ENCODE results near the gene H6PD. TPM values are rescaled to one million over a fixed set of nuclear protein-coding genes. Genes with fewer than 3 reads are reported as not detected.

The H6PD gene
- total RNA-seq, 1 experiment from 2014 or later = 16.7 TPM

GRCh38 chr1:9201401-9202239 is 33.0 kb upstream of the H6PD start:
- Histone ChIP-seq H3K27me3 (no peaks in the 10 kb centered on the region), H3K9me3 (no peaks in the 10 kb centered on the region), H3K4me3 (peak overlapping the region; percentile 56), H3K36me3 (no peaks in the 10 kb centered on the region)
- DNase-seq = peak; percentile 74

DNA sequence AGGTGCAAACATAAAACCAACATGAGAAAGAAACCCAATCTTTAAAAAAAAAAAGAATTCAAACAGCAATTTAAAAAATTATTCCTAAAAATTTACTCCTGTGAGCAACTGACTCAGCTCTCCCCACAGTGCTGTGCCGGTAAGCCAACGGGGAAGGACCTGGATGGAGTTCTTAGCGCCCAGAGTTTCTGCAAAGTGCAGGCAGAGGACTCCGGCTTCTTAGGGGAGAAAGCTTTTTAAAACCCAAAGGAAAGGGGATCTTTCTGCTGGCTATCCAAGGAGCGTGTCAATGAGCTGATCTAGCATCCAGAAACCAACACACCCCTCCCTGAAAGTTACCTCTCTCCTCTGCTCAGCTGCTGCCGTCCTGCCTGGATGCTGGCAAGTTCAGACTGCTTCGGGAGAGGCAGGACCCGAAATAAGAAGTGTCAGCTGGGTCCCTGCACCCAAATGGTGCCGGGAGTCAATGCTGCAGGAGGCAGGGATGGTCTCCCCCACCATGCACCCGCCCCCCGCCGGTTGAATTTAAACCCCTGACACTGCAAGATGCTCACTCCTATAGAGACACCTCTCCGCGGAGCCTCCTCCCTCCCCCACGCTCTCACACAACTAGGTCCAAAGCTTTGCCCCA is 32.2 kb upstream of the H6PD start:
- H3K27me3 ChIP-seq = no peaks in the 10 kb centered on the region
- H3K4me3 ChIP-seq = peak overlapping the region; percentile 56
- DNase-seq = no peak
- H3K36me3 ChIP-seq = no peaks in the 10 kb centered on the region
- H3K9me3 ChIP-seq = no peaks in the 10 kb centered on the region

GRCh38 chr1:9203511-9203982 is 31.0 kb upstream of the H6PD start:
- Histone ChIP-seq H3K27me3 (no peaks in the 10 kb centered on the region), H3K9me3 (no peaks in the 10 kb centered on the region), H3K4me3 (no peak overlapping the region), H3K36me3 (no peaks in the 10 kb centered on the region)
- DNase-seq = no peak

- DNase-seq = no peak
- Histone ChIP-seq H3K9me3 (no peaks in the 10 kb centered on the region), H3K27me3 (no peaks in the 10 kb centered on the region), H3K36me3 (no peaks in the 10 kb centered on the region), H3K4me3 (no peak overlapping the region)
These were observed 30.3 kb upstream of the H6PD start for GRCh38 chr1:9204156-9204720.

DNA sequence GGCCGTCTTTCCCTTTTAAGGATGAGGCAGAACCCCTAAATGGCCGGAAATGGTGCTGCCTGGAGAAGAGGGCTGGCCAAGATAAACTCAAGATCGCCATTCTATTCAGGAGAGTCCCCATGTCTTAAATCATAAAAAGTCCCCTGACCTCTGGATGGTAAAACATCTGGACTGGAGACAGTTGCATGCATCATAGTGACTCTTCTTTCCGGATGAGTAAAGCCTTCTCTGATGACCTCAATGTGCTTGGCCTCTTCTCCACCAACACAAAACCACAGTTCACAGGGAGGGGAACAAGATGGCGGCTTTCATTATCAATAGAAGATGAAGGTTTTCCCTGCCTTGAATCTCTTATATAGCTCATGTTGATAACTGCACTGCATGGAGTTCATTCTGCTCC is 27.5 kb upstream of the H6PD start:
- H3K4me3 ChIP-seq = no peak overlapping the region
- no peaks in the 10 kb centered on the region for H3K9me3 ChIP-seq
- H3K27me3 ChIP-seq = no peaks in the 10 kb centered on the region
- DNase-seq = peak; percentile 58
- no peaks in the 10 kb centered on the region for H3K36me3 ChIP-seq

GRCh38 chr1:9207715-9208114 is 26.9 kb upstream of the H6PD start:
- Histone ChIP-seq H3K27me3 (no peaks in the 10 kb centered on the region), H3K9me3 (no peaks in the 10 kb centered on the region), H3K36me3 (no peaks in the 10 kb centered on the region), H3K4me3 (no peak overlapping the region)
- no peak for DNase-seq

DNA sequence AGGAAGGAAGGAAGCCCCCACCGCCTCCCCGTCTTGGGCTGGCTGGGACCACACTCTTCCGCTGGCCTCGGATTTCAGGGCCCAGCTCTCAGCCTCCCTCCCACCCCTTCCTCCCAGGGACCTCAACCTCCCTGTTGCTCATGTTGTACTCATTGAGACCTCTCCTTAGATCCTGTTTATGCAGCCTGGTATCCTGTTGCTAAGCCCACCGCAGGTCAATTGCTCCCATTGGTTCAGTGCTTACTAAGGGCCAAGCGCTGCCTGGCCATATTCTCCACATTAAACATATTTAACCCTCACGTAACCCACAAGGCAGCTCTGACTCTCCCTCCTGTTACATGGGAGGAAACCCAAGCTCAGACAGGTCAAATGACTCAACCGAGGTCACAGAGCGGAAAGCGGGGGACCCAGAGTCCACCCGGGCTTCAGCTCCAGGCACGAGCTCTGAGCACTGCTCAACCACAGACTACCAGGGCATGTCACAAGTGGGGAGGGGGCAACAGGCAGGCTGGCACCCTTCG is 23.2 kb upstream of the H6PD start:
- H3K4me3 ChIP-seq = no peak overlapping the region
- no peaks in the 10 kb centered on the region for H3K36me3 ChIP-seq
- DNase-seq = no peak
- H3K9me3 ChIP-seq = no peaks in the 10 kb centered on the region
- H3K27me3 ChIP-seq = no peaks in the 10 kb centered on the region

DNA sequence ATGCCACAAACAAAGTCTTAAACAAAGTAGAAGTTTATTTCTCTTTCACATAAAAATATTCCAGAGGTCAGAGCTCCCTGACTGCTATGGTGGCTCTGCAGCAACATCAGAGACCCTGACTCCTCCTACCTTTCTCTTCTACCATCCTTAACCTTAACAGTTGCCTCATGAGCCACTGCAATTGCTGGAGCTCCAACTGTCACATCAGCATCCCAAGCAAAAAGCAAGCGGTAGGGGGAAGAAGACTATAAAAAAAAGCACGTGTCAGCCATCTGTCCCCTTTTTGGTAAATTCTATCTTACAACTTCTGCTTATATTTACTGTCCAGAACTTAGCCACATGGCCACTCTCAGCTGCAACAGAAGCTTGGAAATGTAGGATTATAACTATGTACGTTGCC is 21.8 kb upstream of the H6PD start:
- no peaks in the 10 kb centered on the region for H3K27me3 ChIP-seq
- no peaks in the 10 kb centered on the region for H3K36me3 ChIP-seq
- no peak for DNase-seq
- no peak overlapping the region for H3K4me3 ChIP-seq
- H3K9me3 ChIP-seq = no peaks in the 10 kb centered on the region

- Histone ChIP-seq H3K4me3 (no peak overlapping the region), H3K36me3 (no peaks in the 10 kb centered on the region), H3K9me3 (no peaks in the 10 kb centered on the region), H3K27me3 (no peaks in the 10 kb centered on the region)
- no peak for DNase-seq
These were observed 20.6 kb upstream of the H6PD start for GRCh38 chr1:9213956-9214355.

DNA sequence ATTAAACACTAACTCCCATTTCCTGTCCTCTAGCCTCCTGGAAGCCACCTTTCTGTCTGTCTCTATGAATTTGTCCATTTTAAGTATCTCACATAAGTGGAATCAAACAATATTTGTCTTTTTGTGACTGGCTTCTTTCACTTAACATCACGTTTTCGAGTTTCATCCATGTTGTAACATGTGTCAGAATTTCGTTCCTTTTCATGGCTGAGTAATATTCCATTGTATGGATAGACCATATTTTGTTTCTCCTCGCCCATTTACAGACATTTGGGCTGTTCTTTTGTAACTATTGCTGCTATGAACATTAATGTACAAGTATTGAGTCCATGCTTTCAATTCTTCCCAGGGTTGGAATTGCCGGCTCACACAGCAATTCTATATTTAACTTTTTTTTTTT is 15.7 kb upstream of the H6PD start:
- DNase-seq = no peak
- no peak overlapping the region for H3K4me3 ChIP-seq
- no peaks in the 10 kb centered on the region for H3K36me3 ChIP-seq
- H3K9me3 ChIP-seq = no peaks in the 10 kb centered on the region
- H3K27me3 ChIP-seq = no peaks in the 10 kb centered on the region

GRCh38 chr1:9222846-9223625 is 11.5 kb upstream of the H6PD start:
- no peak overlapping the region for H3K4me3 ChIP-seq
- no peaks in the 10 kb centered on the region for H3K27me3 ChIP-seq
- H3K9me3 ChIP-seq = no peaks in the 10 kb centered on the region
- no peak for DNase-seq
- no peaks in the 10 kb centered on the region for H3K36me3 ChIP-seq

- Histone ChIP-seq H3K36me3 (no peaks in the 10 kb centered on the region), H3K27me3 (no peaks in the 10 kb centered on the region), H3K9me3 (no peaks in the 10 kb centered on the region), H3K4me3 (no peak overlapping the region)
- DNase-seq = no peak
These were observed 9.7 kb upstream of the H6PD start for GRCh38 chr1:9224664-9225410.

- Histone ChIP-seq H3K36me3 (no peaks in the 10 kb centered on the region), H3K27me3 (no peaks in the 10 kb centered on the region), H3K4me3 (no peak overlapping the region), H3K9me3 (no peaks in the 10 kb centered on the region)
- no peak for DNase-seq
These were observed 9.2 kb upstream of the H6PD start for GRCh38 chr1:9225411-9225785.

- DNase-seq = no peak
- H3K36me3 ChIP-seq = no peaks in the 10 kb centered on the region
- no peaks in the 10 kb centered on the region for H3K27me3 ChIP-seq
- no peaks in the 10 kb centered on the region for H3K9me3 ChIP-seq
- no peak overlapping the region for H3K4me3 ChIP-seq
These were observed 6.0 kb upstream of the H6PD start for GRCh38 chr1:9228609-9229008.

DNA sequence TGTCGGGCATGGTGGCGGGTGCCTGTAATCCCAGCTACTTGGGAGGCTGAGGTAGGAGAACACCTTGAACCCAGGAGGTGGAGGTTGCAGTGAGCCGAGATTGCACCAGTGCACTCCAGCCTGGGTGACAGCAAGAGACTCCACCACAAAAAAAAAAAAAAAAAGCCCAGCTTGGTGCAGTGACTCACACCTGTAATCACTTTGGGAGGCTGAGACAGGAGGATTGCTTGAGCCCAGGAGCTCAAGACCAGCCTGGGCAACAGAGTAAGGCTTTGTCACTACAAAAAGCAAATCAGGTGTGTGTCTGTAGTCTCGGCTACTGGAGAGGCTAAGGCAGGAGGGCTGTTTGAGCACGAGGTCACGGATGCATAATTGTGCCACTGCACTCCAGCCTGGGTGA is 5.0 kb upstream of the H6PD start:
- Histone ChIP-seq H3K27me3 (no peaks in the 10 kb centered on the region), H3K36me3 (no peaks in the 10 kb centered on the region), H3K9me3 (no peaks in the 10 kb centered on the region), H3K4me3 (no peak overlapping the region)
- DNase-seq = no peak

DNA sequence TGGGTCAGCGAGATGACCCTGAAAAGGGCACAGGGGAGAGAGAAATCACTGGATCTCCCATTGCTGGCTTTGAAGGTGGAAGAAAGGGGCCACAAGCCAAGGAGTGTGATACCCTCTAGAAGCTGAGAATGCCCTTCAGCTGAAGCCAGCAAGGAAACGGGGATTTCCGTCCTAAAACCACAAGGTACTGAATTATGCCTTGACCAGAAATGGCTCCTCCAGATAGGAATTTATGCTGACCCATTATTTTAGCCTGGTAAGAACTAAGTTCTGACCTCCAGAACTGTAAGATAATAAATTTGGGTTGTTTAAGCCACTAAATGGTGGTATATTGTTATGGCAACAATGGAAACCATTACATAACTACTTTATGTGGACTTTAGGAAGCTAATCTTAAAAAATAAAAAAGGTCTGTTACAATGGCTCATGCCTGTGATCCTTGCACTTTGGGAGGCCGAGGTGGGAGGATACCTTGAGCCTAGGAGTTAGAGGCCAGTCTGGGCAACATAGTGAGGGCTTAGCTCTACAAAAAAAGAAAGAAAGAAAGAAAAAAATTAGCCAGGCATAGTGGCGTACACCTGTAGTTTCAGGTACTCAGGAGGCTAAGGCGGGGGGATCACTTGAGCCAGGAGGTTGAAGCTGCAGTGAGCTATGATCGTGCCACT is 3.6 kb upstream of the H6PD start:
- no peak for DNase-seq
- no peak overlapping the region for H3K4me3 ChIP-seq
- no peaks in the 10 kb centered on the region for H3K36me3 ChIP-seq
- H3K9me3 ChIP-seq = no peaks in the 10 kb centered on the region
- H3K27me3 ChIP-seq = no peaks in the 10 kb centered on the region
